GM19193 (cell line): ENCODE measurements around the gene B4GALT5.

Source experiments
- POLR2A ChIP-seq: IDR thresholded peaks from 4 replicates; pipeline ENCODE4 v1.6.1; 2011; ENCODE audit not compliant: insufficient read depth, insufficient read length; ENCODE audit errors: extremely low read depth

The B4GALT5 gene

GRCh38 chr20:49694450-49695071 is 19.1 kb downstream of the B4GALT5 start:
- no peak for TF ChIP-seq POLR2A

GRCh38 chr20:49693435-49694171 is 20.1 kb downstream of the B4GALT5 start:
- no peak for TF ChIP-seq POLR2A

GRCh38 chr20:49692941-49693340 is 20.7 kb downstream of the B4GALT5 start:
- no peak for TF ChIP-seq POLR2A

- TF ChIP-seq POLR2A = no peak
Observed at GRCh38 chr20:49691818-49692568, 21.7 kb downstream of the B4GALT5 start.

- TF ChIP-seq POLR2A = no peak
Observed at GRCh38 chr20:49690899-49691620, 22.6 kb downstream of the B4GALT5 start.

GRCh38 chr20:49687595-49688567 is 25.8 kb downstream of the B4GALT5 start:
- no peak for TF ChIP-seq POLR2A

- no peak for TF ChIP-seq POLR2A
Observed at GRCh38 chr20:49685809-49686208, 27.9 kb downstream of the B4GALT5 start.

- no peak for TF ChIP-seq POLR2A
Observed at GRCh38 chr20:49685161-49685601, 28.5 kb downstream of the B4GALT5 start.

GRCh38 chr20:49684335-49684997 is 29.2 kb downstream of the B4GALT5 start:
- TF ChIP-seq POLR2A = no peak

- no peak for TF ChIP-seq POLR2A
Observed at GRCh38 chr20:49682798-49683197, 30.9 kb downstream of the B4GALT5 start.

GRCh38 chr20:49682278-49682677 is 31.4 kb downstream of the B4GALT5 start:
- no peak for TF ChIP-seq POLR2A

- TF ChIP-seq POLR2A = no peak
Observed at GRCh38 chr20:49681850-49682216, 31.8 kb downstream of the B4GALT5 start.

GRCh38 chr20:49680484-49680883 is 33.2 kb downstream of the B4GALT5 start:
- TF ChIP-seq POLR2A = no peak

GRCh38 chr20:49679634-49680033 is 34.0 kb downstream of the B4GALT5 start:
- no peak for TF ChIP-seq POLR2A
